Body of pancreas (tissue), 4 donors: ENCODE data around the gene OLFML2A. TPM values are rescaled to one million over a fixed set of nuclear protein-coding genes. Genes with fewer than 3 reads are reported as not detected.
"Not testable (repeated sequence)": the region's sequence is repeated elsewhere in the genome, so short reads cannot be mapped to it uniquely, and the experiment has no call there.

Experiments
- ATAC-seq: fragments of 150-250 bp; one replicate; pipeline ENCODE4 v1.9.1; 2016
- DNase-seq, 4 donors: peaks; one replicate each; pipeline ENCODE4 v3.0.0-alpha.2; 2019
- H3K27ac ChIP-seq, 4 donors: fragments of 200-600 bp; sonication (generic); 1 replicate in 3 of 4; 2 replicates in 1 of 4; pipeline versions ENCODE4 v1.5.1 to v1.6.1; 2016 to 2019; ENCODE audit warnings: mild to moderate bottlenecking in 1 of 4, mixed read lengths in 1 of 4, moderate library complexity in 1 of 4
- H3K27me3 ChIP-seq, 2 donors: fragments of 200-600 bp; sonication (generic); one replicate each; pipeline ENCODE4 v1.6.0; 2016; ENCODE audit warnings: mild to moderate bottlenecking in 1 of 2
- H3K36me3 ChIP-seq, 2 donors: fragments of 200-600 bp; sonication (generic); replicated peaks in 1 of 2; 2 replicates each; pipeline ENCODE4 v1.5.1; 2016; ENCODE audit warnings: low read depth in 2 of 2; ENCODE audit not compliant: insufficient read depth in 1 of 2
- H3K4me1 ChIP-seq: fragments of 200-600 bp; sonication (generic); one replicate; pipeline ENCODE4 v1.6.0; 2016
- H3K4me3 ChIP-seq, 2 donors: fragments of 200-600 bp; sonication (generic); 1 replicate in 1 of 2; 2 replicates in 1 of 2; pipeline ENCODE4 v1.5.1; 2016 to 2019
- H3K9me3 ChIP-seq, 3 donors: fragments of 200-600 bp; sonication (generic); 1 replicate in 2 of 3; 2 replicates in 1 of 3; pipeline ENCODE4 v1.5.1; 2016
- CTCF ChIP-seq, 7 experiments: fragments of 450-650 bp in 4 of 7; fragments of 200-600 bp in 3 of 7; sonication (generic) in 3 of 7; IDR thresholded peaks; one replicate each; pipeline ENCODE4 v1.5.1; 2016 to 2019; ENCODE audit warnings: antibody characterized with exemption in 7 of 7
- POLR2A ChIP-seq, 3 donors: fragments of 450-650 bp; IDR thresholded peaks; one replicate each; pipeline ENCODE4 v1.6.1; 2016; ENCODE audit warnings: antibody characterized with exemption in 3 of 3, mild to moderate bottlenecking in 2 of 3
- WGBS, 2 donors: methylation state at CpG; one replicate each; pipeline ENCODE4 v1.1.5; 2017; 5-methylcytosine and 5-hydroxymethylcytosine counted together
- intact Hi-C: fragments of 100-400 bp; cut with DNase I; formaldehyde crosslinking; loops from one replicate; pipeline ENCODE4 v1.15.1; 2023
- total RNA-seq, 2 donors: library from RNA; depleted of rRNA; stranded (reverse); fragments of >200 nt; gene quantifications; one replicate each; pipeline ENCODE4 v1.1.0, GENCODE V29; 2016

Gene OLFML2A
- total RNA-seq: 1 to 10 TPM; 4.4 to 5.3 TPM

DNA sequence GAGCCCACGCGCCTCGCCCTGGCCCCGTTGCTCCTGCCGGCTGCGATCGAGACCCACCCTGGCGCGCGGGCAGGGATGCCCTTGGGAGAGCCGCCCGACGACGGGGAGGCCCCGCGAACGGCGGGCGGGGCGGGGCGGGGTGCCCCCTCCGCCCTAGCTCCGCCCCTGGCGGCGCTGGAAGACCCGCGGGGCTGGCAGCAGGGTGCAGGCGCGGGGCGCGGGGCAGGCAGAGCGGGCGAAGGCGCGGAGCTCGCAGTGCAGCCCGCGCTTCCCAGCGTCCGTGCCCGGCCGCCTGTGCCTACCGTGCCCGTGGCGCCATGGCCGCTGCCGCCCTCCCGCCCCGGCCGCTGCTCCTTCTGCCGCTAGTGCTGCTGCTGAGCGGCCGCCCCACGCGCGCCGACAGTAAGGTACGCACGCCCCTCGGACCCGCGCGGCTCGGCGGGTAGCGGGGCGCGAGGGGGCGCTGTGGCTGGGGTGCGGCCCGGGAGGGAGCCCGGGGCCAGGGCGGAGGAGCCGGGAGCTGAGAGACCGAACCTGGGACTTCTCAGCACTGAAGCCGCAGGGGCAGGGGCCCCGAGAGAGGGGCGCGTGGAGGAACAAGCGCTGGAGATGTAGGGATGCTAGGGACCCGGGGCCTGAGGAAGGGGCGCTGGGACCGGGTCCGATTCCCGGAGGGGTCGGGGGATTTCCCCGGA lies at the start of gene OLFML2A:
TSS of gene OLFML2A (plus strand) at position 180 of the 695 bp plus-strand sequence. CDS start at position 318, 138 bp downstream.
- Histone ChIP-seq H3K9me3 (no peaks in the 10 kb centered on the region), H3K4me3 (peak within 1 kb of the TSS in 1 of 2 donors; percentile 31), H3K27ac (peak within 1 kb of the TSS in 1 of 4 donors; percentile 48), H3K27me3 (no peaks in the 10 kb centered on the region), H3K4me1 (peaks cover 22% of the 10 kb centered on the region), H3K36me3 (no peaks in the 10 kb centered on the region)
- peak in 1 of 4 donors; percentile 53 for DNase-seq
- ATAC-seq: peak; percentile 49
- 0 to 1% methylated on average over 2 to 74 of the region's 87 CpGs for WGBS, 2 donors
- TF ChIP-seq POLR2A (IDR thresholded peaks at IDR 0.05) (no peak), CTCF (IDR thresholded peaks at IDR 0.05) (peak in 5 of 7 experiments; percentile 14 to 50 (median 17))
- intact Hi-C loops: no loop called here

- Histone ChIP-seq H3K27me3 (no peaks in the 10 kb centered on the region), H3K4me3 (no peak overlapping the region), H3K36me3 (no peaks in the 10 kb centered on the region), H3K27ac (no peak overlapping the region), H3K9me3 (no peaks in the 10 kb centered on the region), H3K4me1 (peaks cover 12% of the 10 kb centered on the region)
- no peak for TF ChIP-seq POLR2A (IDR thresholded peaks at IDR 0.05)
- intact Hi-C loops: no loop called here
- WGBS, 2 donors: 73 to 77% methylated on average over 2 of the region's 2 CpGs
- ATAC-seq: no peak
- DNase-seq: no peak
Observed at GRCh38 chr9:124730772-124731171, 46.2 kb upstream of the OLFML2A start.

GRCh38 chr9:124733964-124734740 lies 42.8 kb upstream of the OLFML2A start:
- Histone ChIP-seq H3K4me1 (peaks cover 12% of the 10 kb centered on the region), H3K4me3 (no peak overlapping the region), H3K27ac (peak overlapping the region; percentile 45 to 74 (median 70)), H3K27me3 (no peaks in the 10 kb centered on the region), H3K9me3 (no peaks in the 10 kb centered on the region), H3K36me3 (no peaks in the 10 kb centered on the region)
- TF ChIP-seq CTCF (IDR thresholded peaks at IDR 0.05) (no peak), POLR2A (IDR thresholded peaks at IDR 0.05) (no peak)
- intact Hi-C loops: no loop called here
- ATAC-seq (peak; percentile 89), DNase-seq (peak; percentile 31 to 50 (median 43))
- WGBS, 2 donors: 46 to 52% methylated on average over 12 to 14 of the region's 14 CpGs

DNA sequence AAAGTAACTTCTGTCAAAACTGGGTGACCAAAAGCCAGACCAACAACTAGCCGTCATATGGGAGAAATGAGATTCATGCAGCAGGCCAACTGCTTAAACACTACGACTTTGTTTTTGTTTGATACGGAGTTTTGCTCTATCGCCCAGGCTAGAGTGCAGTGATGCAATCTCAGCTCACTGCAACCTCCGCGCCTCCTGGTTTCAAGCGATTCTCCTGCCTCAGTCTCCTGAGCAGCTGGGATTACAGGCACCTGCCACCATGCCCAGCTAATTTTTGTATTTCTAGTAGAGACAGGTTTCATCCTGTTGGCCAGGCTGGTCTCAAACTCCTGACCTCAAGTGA lies 42.2 kb upstream of the OLFML2A start:
- H3K4me1 ChIP-seq: peaks cover 12% of the 10 kb centered on the region
- H3K27ac ChIP-seq: peak overlapping the region in 3 of 4 donors; percentile 68 to 74 (median 71)
- H3K27me3 ChIP-seq, ATAC-seq, intact Hi-C loops, H3K36me3 ChIP-seq, H3K4me3 ChIP-seq, H3K9me3 ChIP-seq, DNase-seq: not testable (repeated sequence)
- WGBS, 2 donors: 86 to 88% methylated on average over 7 of the region's 7 CpGs

GRCh38 chr9:124735121-124735520 lies 41.8 kb upstream of the OLFML2A start:
- Histone ChIP-seq H3K27me3 (no peaks in the 10 kb centered on the region), H3K36me3 (no peaks in the 10 kb centered on the region), H3K27ac (peak overlapping the region in 3 of 4 donors; percentile 9 to 74 (median 71)), H3K9me3 (no peaks in the 10 kb centered on the region), H3K4me3 (no peak overlapping the region), H3K4me1 (peaks cover 12% of the 10 kb centered on the region)
- no peak for ATAC-seq
- TF ChIP-seq POLR2A (IDR thresholded peaks at IDR 0.05) (no peak), CTCF (IDR thresholded peaks at IDR 0.05) (no peak)
- intact Hi-C loops: no loop called here
- no peak for DNase-seq

GRCh38 chr9:124738075-124738474 lies 38.9 kb upstream of the OLFML2A start:
- ATAC-seq, intact Hi-C loops: not testable (repeated sequence)

More at GRCh38 chr9:124738075-124738474, 38.9 kb upstream of the OLFML2A start:
- H3K36me3 ChIP-seq, H3K9me3 ChIP-seq, H3K4me3 ChIP-seq, DNase-seq, H3K27ac ChIP-seq, H3K27me3 ChIP-seq: not testable (repeated sequence)
- 90 to 94% methylated on average over 7 of the region's 7 CpGs for WGBS, 2 donors
- peaks cover 12% of the 10 kb centered on the region for H3K4me1 ChIP-seq
